NT2/D1 (cell line): ENCODE data around the gene DOCK2.

Experiments used
- DNase-seq: peaks from one replicate; pipeline ENCODE4 v3.0.0-alpha.2; 2011; ENCODE audit warnings: low read depth, low spot score
- H3K27me3 ChIP-seq: 2 replicates; pipeline ENCODE4 v1.6.0; 2011; ENCODE audit warnings: mild to moderate bottlenecking; ENCODE audit not compliant: insufficient read length, insufficient read depth
- H3K36me3 ChIP-seq: 2 replicates; pipeline ENCODE4 v1.6.1; 2011; ENCODE audit warnings: mild to moderate bottlenecking, low read length, mixed read lengths; ENCODE audit not compliant: insufficient read depth, insufficient read length
- H3K4me1 ChIP-seq: 2 replicates; pipeline ENCODE4 v1.5.1; 2011; ENCODE audit not compliant: insufficient read depth, insufficient read length
- H3K4me3 ChIP-seq: 2 replicates; pipeline ENCODE4 v1.5.1; 2011; ENCODE audit warnings: low read depth; ENCODE audit not compliant: insufficient read length
- H3K9ac ChIP-seq: 2 replicates; pipeline ENCODE4 v1.6.0; 2011; ENCODE audit warnings: low read depth; ENCODE audit not compliant: insufficient read length
- H3K9me3 ChIP-seq: 2 replicates; pipeline ENCODE4 v1.5.1; 2011; ENCODE audit warnings: mild to moderate bottlenecking, low read length; ENCODE audit not compliant: insufficient read depth
- SUZ12 ChIP-seq: IDR thresholded peaks from 2 replicates; pipeline ENCODE4 v1.6.1; 2011; ENCODE audit not compliant: insufficient read length, insufficient read depth; ENCODE audit errors: extremely low read depth
- YY1 ChIP-seq: IDR thresholded peaks from 2 replicates; pipeline ENCODE4 v1.6.1; 2011; ENCODE audit not compliant: insufficient read length, insufficient read depth
- ZNF274 ChIP-seq: IDR thresholded peaks from 2 replicates; pipeline ENCODE4 v1.6.1; 2011; ENCODE audit warnings: mild to moderate bottlenecking, low read depth, low read length

Gene DOCK2

DNA sequence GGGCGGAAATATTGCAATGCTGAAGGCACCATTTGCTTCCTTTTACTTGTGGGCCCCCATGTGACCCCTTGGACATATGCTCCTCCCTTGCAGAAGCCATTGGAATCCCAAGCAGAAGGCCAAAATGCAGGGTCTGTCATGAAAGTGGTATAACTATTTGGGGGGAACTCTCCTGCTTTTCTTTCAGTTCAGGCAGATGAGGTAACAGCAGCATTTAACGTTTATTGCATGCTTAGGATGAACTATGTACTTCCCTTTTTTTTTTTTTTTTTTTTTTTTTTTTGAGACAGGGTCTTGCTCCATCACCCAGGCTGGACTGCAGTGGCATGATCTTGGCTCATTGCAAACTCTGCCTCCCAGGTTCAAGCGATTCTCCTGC lies 476.4 kb downstream of the DOCK2 start:
- DNase-seq: no peak
- Histone ChIP-seq H3K27me3 (no peaks in the 10 kb centered on the region), H3K4me1 (peaks cover 4% of the 10 kb centered on the region), H3K9ac (no peak overlapping the region), H3K36me3 (no peaks in the 10 kb centered on the region), H3K9me3 (no peaks in the 10 kb centered on the region; the same call in 1 of the 2 replicates), H3K4me3 (no peak overlapping the region)
- no peak for TF ChIP-seq YY1
- TF ChIP-seq ZNF274: no peak
- no peak for TF ChIP-seq SUZ12

DNA sequence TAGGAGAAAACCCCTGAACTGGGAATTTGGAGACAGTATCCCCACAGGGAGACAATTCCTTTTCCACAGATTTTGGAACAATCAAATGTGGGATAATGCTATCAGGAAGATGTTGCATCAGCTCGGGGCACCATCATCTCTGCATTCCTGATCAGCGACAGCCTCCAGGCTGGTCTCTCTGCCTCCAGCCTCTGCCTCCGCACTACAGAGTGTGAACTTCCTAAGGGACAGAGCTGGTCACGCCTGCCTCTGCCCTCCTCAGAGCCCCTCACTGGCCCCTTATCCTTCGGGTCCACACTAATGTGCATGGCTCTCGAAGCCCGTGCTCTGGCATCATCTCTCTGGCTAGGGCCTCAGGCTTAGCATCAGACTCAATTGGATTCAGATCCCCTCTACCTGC lies 477.2 kb downstream of the DOCK2 start:
- Histone ChIP-seq H3K27me3 (no peaks in the 10 kb centered on the region), H3K4me1 (peaks cover 5% of the 10 kb centered on the region), H3K36me3 (no peaks in the 10 kb centered on the region), H3K4me3 (no peak overlapping the region), H3K9ac (no peak overlapping the region), H3K9me3 (no peaks in the 10 kb centered on the region; the same call in 1 of the 2 replicates)
- TF ChIP-seq ZNF274 (no peak), YY1 (no peak), SUZ12 (no peak)
- DNase-seq: no peak

- H3K36me3 ChIP-seq: no peaks in the 10 kb centered on the region
- TF ChIP-seq ZNF274: no peak
- no peak for TF ChIP-seq YY1
- no peak for TF ChIP-seq SUZ12
- no peak for DNase-seq
- H3K9ac ChIP-seq: no peak overlapping the region
- H3K9me3 ChIP-seq: no peaks in the 10 kb centered on the region; the same call in 1 of the 2 replicates
- H3K4me1 ChIP-seq: peaks cover 5% of the 10 kb centered on the region
- H3K27me3 ChIP-seq: no peaks in the 10 kb centered on the region
- H3K4me3 ChIP-seq: no peak overlapping the region
Measured at GRCh38 chr5:170115925-170116324, 478.9 kb downstream of the DOCK2 start.

DNA sequence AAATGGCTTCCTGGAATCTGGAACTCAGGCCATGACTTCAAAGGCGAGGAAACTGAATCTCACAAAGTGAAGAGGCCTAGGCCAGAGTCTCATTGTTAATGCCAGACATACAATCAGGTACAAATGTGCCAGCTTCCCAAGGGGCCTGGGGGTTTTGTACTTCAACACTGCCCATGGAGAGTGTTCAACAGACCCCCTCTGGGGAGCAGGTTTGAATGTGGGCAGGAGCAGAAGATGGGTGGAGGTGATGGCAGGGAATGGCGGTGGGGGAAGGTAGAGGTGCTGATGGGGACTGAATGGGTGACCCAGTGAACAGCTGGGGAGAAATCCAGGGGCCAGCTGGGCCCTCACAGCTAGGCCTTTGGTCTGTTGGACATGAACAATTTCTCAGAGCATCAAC lies 480.7 kb downstream of the DOCK2 start:
- TF ChIP-seq YY1 (no peak), SUZ12 (no peak), ZNF274 (no peak)
- H3K36me3 ChIP-seq: no peaks in the 10 kb centered on the region
- H3K9me3 ChIP-seq: no peaks in the 10 kb centered on the region; the same call in 1 of the 2 replicates
- DNase-seq: no peak
- no peak overlapping the region for H3K4me3 ChIP-seq
- H3K9ac ChIP-seq: no peak overlapping the region
- H3K4me1 ChIP-seq: peaks cover 5% of the 10 kb centered on the region
- no peaks in the 10 kb centered on the region for H3K27me3 ChIP-seq

DNA sequence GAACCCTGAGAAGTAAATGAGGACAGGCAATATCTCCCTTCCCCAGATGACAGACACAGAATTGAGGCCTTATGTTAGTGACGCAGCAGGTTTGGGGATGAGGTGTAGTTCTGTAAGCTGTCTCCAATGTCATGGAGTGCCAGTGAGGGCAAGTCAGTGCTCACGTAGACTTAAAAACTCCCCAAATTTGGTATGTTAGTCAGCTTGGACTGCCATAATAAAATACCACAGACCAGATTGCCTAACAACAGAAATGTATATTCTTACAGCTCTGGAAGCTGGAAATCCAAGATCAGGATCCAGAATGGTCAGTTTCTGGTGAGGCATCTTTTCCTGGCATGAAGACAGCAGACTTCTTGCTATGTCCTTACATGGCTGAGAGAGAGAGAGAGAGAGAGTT lies 483.5 kb downstream of the DOCK2 start:
- TF ChIP-seq ZNF274 (no peak), YY1 (no peak), SUZ12 (no peak)
- Histone ChIP-seq H3K9ac (no peak overlapping the region), H3K9me3 (no peaks in the 10 kb centered on the region; the same call in 1 of the 2 replicates)

DNA sequence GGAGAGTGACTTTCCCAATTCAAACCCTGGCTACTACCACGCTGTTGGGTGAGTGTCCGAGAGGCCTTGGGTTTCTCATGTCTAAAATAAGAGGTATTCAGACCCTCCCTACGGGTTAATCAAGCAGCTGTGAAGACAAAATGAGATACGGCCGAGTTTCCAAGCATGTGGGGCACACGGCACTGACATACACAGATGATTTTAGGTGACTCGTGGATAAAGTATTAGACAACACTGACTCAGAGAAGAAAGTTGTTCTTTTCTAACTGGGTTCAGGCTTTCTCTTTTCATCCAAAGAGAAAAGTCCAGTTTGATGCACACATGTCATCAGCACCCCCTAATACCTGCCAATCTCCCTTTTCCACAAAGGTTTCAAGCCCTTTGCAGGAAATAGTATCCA lies 484.2 kb downstream of the DOCK2 start:
- no peak overlapping the region for H3K9ac ChIP-seq
- H3K36me3 ChIP-seq: no peaks in the 10 kb centered on the region
- H3K4me1 ChIP-seq: peaks cover 5% of the 10 kb centered on the region
- no peak for TF ChIP-seq ZNF274
- no peak for TF ChIP-seq YY1
- no peak for TF ChIP-seq SUZ12
- no peaks in the 10 kb centered on the region for H3K27me3 ChIP-seq
- no peaks in the 10 kb centered on the region; the same call in 1 of the 2 replicates for H3K9me3 ChIP-seq
- DNase-seq: no peak
- H3K4me3 ChIP-seq: no peak overlapping the region

More for the DNA sequence above, 483.5 kb downstream of the DOCK2 start:
- H3K4me1 ChIP-seq: peaks cover 5% of the 10 kb centered on the region
- no peak for DNase-seq
- H3K4me3 ChIP-seq: no peak overlapping the region
- H3K27me3 ChIP-seq: no peaks in the 10 kb centered on the region
- H3K36me3 ChIP-seq: no peaks in the 10 kb centered on the region

- Histone ChIP-seq H3K4me1 (no peaks in the 10 kb centered on the region), H3K9me3 (no peaks in the 10 kb centered on the region), H3K36me3 (no peaks in the 10 kb centered on the region), H3K27me3 (no peaks in the 10 kb centered on the region), H3K4me3 (no peak overlapping the region), H3K9ac (no peak overlapping the region)
- DNase-seq: no peak
- TF ChIP-seq YY1 (no peak), ZNF274 (no peak), SUZ12 (no peak)
Measured at GRCh38 chr5:170126061-170126460, 489.0 kb downstream of the DOCK2 start.
